ENCODE results near the gene SFXN5. TPM values are rescaled to one million over a fixed set of nuclear protein-coding genes. Genes with fewer than 3 reads are reported as not detected.

The SFXN5 gene
- total and polyA plus RNA-seq, 2 donors (not counting 3 experiments of a cell fraction or from before 2014, with no cell fraction given), result 18.7 to 28.6 TPM

GRCh38 chr2:72944804-72945449 is 126.6 kb downstream of the SFXN5 start:
- ChIA-PET CTCF (no interaction called here), POLR2A (no interaction called here)
- intact Hi-C loops (cut with micrococcal nuclease), result no loop called here
- H3K4me3 ChIP-seq (replicated peaks in 1 of 3; ENCODE audit: insufficient read depth in 1 of 3, low read depth in 1 of 3, low read length in 3 of 3), result no peak overlapping the region
- H3K9ac ChIP-seq (replicated peaks; ENCODE audit: extremely low read depth, insufficient read depth, low read length), result no peak overlapping the region
- no peaks in the 10 kb centered on the region for H3K36me3 ChIP-seq (ENCODE audit: control insufficient read depth in 2 of 2, extremely low read depth in 1 of 2, insufficient read depth in 2 of 2, low read length in 2 of 2)
- dilution Hi-C loops (cut with MboI; ENCODE audit: extremely low pct_ligation_motif_present, low sequenced_read_pairs), result no loop called here
- no peak overlapping the region for H3K27ac ChIP-seq (ENCODE audit: insufficient read depth, low read depth, low read length)
- no peaks in the 10 kb centered on the region for H3K27me3 ChIP-seq (ENCODE audit: control insufficient read depth in 2 of 2, insufficient read depth in 2 of 2, low read length in 2 of 2)
- no peaks in the 10 kb centered on the region for H3K9me1 ChIP-seq (replicated peaks; ENCODE audit: control insufficient read depth, extremely low read depth, insufficient read depth, low read length)
- TF ChIP-seq JUN (IDR thresholded peaks at IDR 0.05; ENCODE audit: borderline replicate concordance, insufficient read depth, insufficient read length, low read depth) (no peak), MYC (IDR thresholded peaks at IDR 0.05; ENCODE audit: low read depth, low read length) (no peak), EZH2 (IDR thresholded peaks at IDR 0.05; ENCODE audit: borderline replicate concordance, low read depth, low read length, severe bottlenecking) (no peak), CTCF (IDR thresholded peaks at IDR 0.05; ENCODE audit: extremely low read depth in 1 of 2, insufficient read depth in 1 of 2, low read depth in 1 of 2, low read length in 2 of 2) (no peak), MAX (IDR thresholded peaks at IDR 0.05; ENCODE audit: insufficient read depth, insufficient read length) (no peak), POLR2A (IDR thresholded peaks at IDR 0.05; ENCODE audit: low read depth, low read length) (no peak)
- no peak overlapping the region for H3K4me2 ChIP-seq (ENCODE audit: insufficient read depth, low read length)
- no TSS peak for BruUV-seq (replicated peaks)
- FAIRE-seq (no peak), DNase-seq (ENCODE audit: low read depth, low spot score) (no peak)
- H3K4me1 ChIP-seq (ENCODE audit: control insufficient read depth, extremely low read depth, insufficient read depth, low read length), result no peaks in the 10 kb centered on the region
- H2AFZ ChIP-seq (ENCODE audit: low read depth, low read length), result no peak overlapping the region
- H3K79me2 ChIP-seq (ENCODE audit: control insufficient read depth, insufficient read depth, low read length), result no peaks in the 10 kb centered on the region
- H4K20me1 ChIP-seq (replicated peaks; ENCODE audit: control insufficient read depth, extremely low read depth, insufficient read depth, low read length), result no peaks in the 10 kb centered on the region
- no peaks in the 10 kb centered on the region for H3K9me3 ChIP-seq (replicated peaks; ENCODE audit: control insufficient read depth, insufficient read depth, low read length)
